HG03060 (cell line): Measurements from ENCODE around the gene RASAL2.

ENCODE experiments used
- ATAC-seq: cut with Tn5 transposase; IDR thresholded peaks from one replicate; pipeline ENCODE4 v1.9.1; 2021; ENCODE audit warnings: low read depth, moderate number of reproducible peaks; ENCODE audit not compliant: unreplicated experiment

RASAL2 gene

GRCh38 chr1:178477373-178477772 is 383.5 kb downstream of the RASAL2 start:
- ATAC-seq, result no peak

- no peak for ATAC-seq
Observed at GRCh38 chr1:178477841-178478240, 383.9 kb downstream of the RASAL2 start.

GRCh38 chr1:178483251-178483957 is 389.5 kb downstream of the RASAL2 start:
- no peak for ATAC-seq

GRCh38 chr1:178484698-178485225 is 390.9 kb downstream of the RASAL2 start:
- ATAC-seq, result no peak

GRCh38 chr1:178485541-178485981 is 391.7 kb downstream of the RASAL2 start:
- ATAC-seq, result no peak

GRCh38 chr1:178486100-178487069 is 392.5 kb downstream of the RASAL2 start:
- no peak for ATAC-seq

- ATAC-seq, result no peak
Observed at GRCh38 chr1:178487070-178487615, 393.2 kb downstream of the RASAL2 start.

GRCh38 chr1:178488393-178488792 is 394.5 kb downstream of the RASAL2 start:
- ATAC-seq, result no peak

GRCh38 chr1:178489399-178489798 is 395.5 kb downstream of the RASAL2 start:
- no peak for ATAC-seq

GRCh38 chr1:178490136-178490535 is 396.2 kb downstream of the RASAL2 start:
- no peak for ATAC-seq

GRCh38 chr1:178490967-178491366 is 397.1 kb downstream of the RASAL2 start:
- no peak for ATAC-seq

GRCh38 chr1:178491721-178492120 is 397.8 kb downstream of the RASAL2 start:
- ATAC-seq, result no peak

- ATAC-seq, result no peak
Observed at GRCh38 chr1:178492341-178492740, 398.4 kb downstream of the RASAL2 start.

- no peak for ATAC-seq
Observed at GRCh38 chr1:178493301-178493741, 399.4 kb downstream of the RASAL2 start.

GRCh38 chr1:178494569-178494971 is 400.7 kb downstream of the RASAL2 start:
- no peak for ATAC-seq

GRCh38 chr1:178495158-178495557 is 401.3 kb downstream of the RASAL2 start:
- ATAC-seq, result no peak

GRCh38 chr1:178495741-178496409 is 402.0 kb downstream of the RASAL2 start:
- no peak for ATAC-seq

GRCh38 chr1:178496410-178497135 is 402.7 kb downstream of the RASAL2 start, which contains the start of gene CLEC20A:
Gene CLEC20A, minus strand, starts transcription at chr1:178496964. Its CDS starts 25 bp downstream, at chr1:178496939.
- ATAC-seq, result no peak

- no peak for ATAC-seq
Observed at GRCh38 chr1:178497903-178498478, 404.1 kb downstream of the RASAL2 start.
